Dermis blood vessel endothelial cell (primary cell): ENCODE measurements around the gene PNMA6E. TPM values are rescaled to one million over a fixed set of nuclear protein-coding genes. Genes with fewer than 3 reads are reported as not detected.

Source experiments
- DNase-seq: peaks from one replicate; pipeline ENCODE4 v3.0.0; 2010
- total RNA-seq: library from RNA; depleted of rRNA; stranded (reverse); fragments of >200 nt; gene quantifications from 2 replicates; pipeline ENCODE4 v1.2.3, GENCODE V29; 2014

The PNMA6E gene
- total RNA-seq: not detected in 2 replicates

- no peak for DNase-seq
Measured at GRCh38 chrX:153401133-153401764, at the start of gene PNMA6E. TSS of gene PNMA6E (minus strand) at chrX:153401350. CDS start at chrX:153398849, 2,501 bp downstream.

GRCh38 chrX:153450949-153451277 is 49.8 kb upstream of the PNMA6E start:
- DNase-seq: no peak

GRCh38 chrX:153450114-153450948 is 49.2 kb upstream of the PNMA6E start:
- no peak for DNase-seq

GRCh38 chrX:153449368-153450113 is 48.4 kb upstream of the PNMA6E start:
- no peak for DNase-seq

DNA sequence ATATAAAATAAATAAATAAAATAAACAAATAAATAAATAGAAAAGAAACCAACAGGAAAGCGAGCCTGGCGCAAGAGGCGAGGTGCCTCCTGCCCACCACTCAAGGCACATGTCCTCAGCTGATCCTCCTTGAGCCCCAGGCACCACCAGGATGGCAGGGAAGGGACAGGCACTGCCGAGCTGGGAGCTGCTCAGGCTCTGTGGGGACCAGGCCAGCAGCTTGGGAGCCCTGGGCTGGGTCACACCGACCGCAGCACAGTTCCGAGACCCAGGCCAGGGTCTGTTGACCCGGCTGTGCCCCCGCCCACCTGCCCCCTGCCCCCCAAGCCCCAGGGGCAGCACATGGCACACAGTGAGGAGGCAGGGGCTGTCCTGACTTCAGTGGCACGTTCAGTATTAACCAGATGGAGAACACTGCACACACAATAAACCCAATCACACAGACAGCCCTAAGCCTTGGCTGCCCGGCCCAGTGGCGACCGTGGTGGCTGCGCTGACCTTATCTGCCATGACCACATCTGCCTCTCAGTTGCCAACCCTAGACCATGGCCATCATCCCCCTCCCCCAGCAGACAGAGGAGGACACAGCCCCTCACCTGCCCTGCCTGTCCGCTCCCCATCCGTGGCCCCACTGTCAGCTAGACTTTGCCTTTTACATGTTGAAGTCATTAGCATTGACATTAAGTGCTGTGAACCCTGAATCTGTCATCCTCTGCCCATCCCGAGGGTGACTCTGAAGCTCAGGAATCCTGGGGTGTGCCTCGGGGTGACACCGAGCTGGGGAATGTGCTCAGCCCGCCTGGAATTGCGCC is 47.6 kb upstream of the PNMA6E start:
- no peak for DNase-seq

- no peak for DNase-seq
Measured at GRCh38 chrX:153447581-153447960, 46.4 kb upstream of the PNMA6E start.

- no peak for DNase-seq
Measured at GRCh38 chrX:153446950-153447580, 45.9 kb upstream of the PNMA6E start.

GRCh38 chrX:153446636-153446936 is 45.4 kb upstream of the PNMA6E start:
- no peak for DNase-seq

- DNase-seq: no peak
Measured at GRCh38 chrX:153445856-153446635, 44.9 kb upstream of the PNMA6E start, which contains the start of gene TREX2. TSS of gene TREX2 (minus strand) at chrX:153446056. CDS start at chrX:153445430, 626 bp downstream.

DNA sequence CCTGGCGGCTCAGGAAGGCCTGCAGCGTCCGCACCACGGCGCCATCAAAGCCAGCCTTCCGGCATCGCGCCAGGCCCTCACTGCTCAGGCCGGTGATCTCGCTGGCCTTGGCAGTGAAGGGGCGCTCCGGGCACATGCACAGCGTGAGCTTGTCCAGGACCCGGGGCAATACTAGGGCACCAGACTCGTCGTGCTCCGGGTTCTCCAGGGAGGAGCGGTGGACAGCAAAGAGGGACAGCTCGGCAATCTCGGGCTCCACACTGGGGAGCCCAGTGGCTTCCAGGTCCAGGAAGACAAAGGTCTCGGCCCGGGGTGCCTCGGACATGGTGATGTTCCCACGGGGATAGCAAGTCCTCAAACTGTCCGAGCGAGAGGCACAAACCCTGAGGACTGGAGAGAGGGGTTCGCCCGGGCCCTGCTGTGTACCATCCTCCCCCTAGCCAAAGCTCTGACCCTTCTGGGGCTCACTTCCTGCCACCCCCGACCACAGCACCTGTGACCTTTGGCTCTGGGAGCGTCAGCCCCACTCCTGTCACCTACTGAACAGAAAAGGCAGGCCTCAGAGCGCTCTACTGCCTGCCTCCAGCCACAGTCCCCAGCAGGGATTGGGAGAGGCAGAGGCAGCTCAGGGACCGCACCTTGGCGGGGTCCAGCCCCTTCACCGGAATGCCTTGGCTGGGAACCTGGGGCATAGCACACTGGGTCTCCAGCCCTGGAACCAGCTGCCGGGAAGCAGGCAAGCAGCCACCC is 44.1 kb upstream of the PNMA6E start:
- no peak for DNase-seq

DNA sequence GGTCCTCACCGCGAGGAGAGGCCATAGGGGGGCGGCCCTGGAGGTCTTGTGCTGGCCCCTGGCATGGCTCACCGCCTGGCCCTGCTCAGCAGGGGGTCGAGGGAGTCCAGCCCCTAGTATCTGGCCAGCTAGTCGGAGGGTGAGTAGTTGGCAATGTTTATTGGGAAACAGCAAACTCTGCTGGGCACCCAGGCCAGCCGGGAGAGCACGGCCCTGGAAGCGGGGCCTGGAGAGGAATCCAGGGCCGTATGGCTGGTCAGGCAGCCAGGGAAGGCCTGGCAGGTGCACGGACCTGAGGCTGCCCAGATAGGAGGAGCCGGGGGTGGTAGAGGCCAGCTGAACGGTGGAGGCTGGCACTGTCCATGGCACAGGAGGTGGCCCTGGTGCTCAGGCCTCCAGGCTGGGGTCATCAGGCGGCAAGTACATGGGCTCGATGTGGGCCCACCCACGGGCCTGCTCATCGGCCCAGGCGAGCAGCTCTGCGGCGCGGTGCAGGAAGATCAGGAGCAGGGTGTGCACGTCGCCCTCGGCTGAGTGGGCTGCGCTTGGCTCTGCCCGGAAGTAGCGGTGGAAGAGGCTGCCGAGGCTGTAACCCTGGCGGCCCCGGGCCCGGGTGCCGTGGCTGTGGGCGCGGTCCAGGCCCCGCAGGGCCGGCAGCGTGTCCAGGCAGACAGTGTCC is 43.3 kb upstream of the PNMA6E start:
- no peak for DNase-seq

DNA sequence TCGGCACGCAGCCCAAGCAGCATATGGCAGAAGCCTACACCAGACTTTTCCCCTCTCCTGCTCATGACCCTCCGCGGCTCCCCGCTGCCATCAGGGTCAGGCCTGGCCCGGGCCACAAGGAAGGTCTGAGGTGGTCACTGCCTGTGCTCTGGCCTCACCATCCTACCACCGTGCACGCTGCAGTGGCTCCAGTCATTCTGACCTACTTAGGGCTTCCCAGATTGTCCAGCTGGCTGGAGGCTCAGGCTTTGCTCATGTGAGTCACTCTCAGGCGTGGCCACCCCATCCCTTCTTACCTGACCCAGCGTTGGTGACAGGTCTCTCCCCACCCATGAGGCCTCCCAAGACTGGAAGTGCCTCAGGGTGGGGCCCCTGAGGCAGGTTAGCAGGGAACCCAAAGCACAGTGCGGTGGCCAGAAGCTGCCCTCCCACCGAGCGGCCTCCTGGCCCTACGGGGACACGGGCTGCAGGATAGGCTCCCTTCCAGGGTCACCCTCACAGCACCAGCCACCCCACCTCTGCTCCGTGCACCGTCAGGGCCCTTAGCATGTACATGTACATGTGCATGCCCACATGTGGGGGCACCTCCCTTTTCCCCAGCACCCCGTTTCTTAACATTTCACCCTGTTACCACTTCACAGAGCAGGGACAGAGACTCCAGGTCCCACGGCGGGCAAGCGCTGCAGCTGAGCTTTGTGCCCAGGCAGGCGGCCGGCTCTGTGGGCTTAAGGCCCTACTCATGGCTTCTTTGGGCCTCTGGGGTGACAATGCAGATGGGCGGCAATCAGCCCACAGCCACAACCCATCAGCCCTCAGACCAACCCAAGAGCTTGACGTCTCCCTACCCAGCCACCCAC is 42.6 kb upstream of the PNMA6E start:
- DNase-seq: no peak

DNA sequence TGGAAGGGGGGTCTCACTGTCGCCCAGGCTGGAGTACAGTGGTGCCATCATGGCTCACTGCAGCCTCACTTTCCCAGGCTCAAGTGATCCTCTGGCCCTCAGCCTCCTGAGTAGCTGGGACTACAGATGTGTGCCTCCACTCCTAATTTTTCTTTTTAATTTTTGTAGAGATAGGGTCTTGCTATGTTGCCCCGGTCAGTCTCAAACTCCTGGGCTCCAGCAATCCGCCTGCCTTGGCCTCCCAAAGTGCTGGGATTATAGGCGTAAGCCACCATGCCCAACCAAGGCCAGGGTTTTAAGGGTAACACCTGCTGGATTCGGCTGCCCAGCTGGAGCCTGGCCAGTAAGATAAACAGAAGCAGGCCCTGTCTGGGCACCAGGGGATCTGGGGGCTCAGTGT is 41.3 kb upstream of the PNMA6E start:
- DNase-seq: no peak

GRCh38 chrX:153441981-153442380 is 40.8 kb upstream of the PNMA6E start:
- no peak for DNase-seq

- DNase-seq: no peak
Measured at GRCh38 chrX:153441296-153441695, 40.1 kb upstream of the PNMA6E start.

DNA sequence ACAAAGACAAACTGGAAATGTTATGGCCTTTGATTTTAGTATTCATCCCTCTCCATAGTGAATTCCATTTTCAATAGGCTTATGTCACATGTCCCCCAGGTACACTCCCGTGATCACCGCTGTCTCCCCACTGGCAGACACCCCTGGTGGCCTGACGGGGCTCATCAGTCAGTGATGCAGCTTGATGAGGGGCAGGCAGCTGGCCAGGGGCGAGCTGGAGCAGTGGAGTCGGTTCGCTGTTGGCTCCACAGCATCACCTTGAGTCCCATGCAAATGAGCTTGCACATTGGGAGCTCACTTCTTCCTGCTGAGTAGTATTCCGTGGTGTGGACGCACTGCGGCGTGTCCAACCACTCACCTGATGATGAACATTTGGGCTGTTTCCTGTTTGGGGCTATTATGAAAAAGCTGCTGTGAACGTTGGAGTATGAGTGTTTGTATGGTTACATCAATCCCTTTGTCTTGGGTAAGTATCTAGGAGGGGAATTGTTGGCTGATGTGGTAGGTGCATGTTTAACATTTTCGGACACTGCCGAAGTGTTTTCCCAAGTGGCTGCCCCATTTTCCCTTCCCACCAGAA is 39.5 kb upstream of the PNMA6E start:
- DNase-seq: no peak

DNA sequence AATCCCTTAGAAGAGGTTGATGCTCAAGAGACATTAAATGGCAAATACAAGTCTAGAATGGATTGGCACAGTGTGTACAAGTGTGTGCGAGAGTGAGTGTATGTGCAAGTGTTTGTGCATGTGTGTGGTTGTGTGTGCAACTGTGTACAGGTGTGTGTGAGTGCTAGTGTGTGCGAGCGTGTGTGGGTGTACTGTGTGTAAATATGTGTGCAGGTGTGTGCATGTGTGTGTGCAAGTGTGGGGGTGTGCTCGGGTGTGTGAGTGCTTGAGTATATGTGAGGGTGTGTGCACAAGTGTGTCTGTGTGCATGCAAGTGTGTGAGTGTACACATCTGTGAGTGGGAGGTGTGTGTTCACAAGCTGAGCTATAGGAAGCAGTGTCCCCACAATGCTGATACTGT is 38.8 kb upstream of the PNMA6E start:
- no peak for DNase-seq

- DNase-seq: peak; percentile 53
Measured at GRCh38 chrX:153438532-153438931, 37.4 kb upstream of the PNMA6E start.

GRCh38 chrX:153435845-153436244 is 34.7 kb upstream of the PNMA6E start:
- DNase-seq: no peak
